CD14-positive monocyte (primary cell): Measurements from ENCODE around the gene HIF3A. TPM values are rescaled to one million over a fixed set of nuclear protein-coding genes. Genes with fewer than 3 reads are reported as not detected.

ENCODE experiments used
- DNase-seq, 3 donors: peaks; one replicate each; pipeline ENCODE4 v3.0.0-alpha.2; 2011 to 2022
- H2AFZ ChIP-seq: 2 replicates; pipeline ENCODE4 v1.6.0; 2012; ENCODE audit warnings: mild to moderate bottlenecking, low read depth, low read length, inconsistent platforms; ENCODE audit not compliant: insufficient read depth, poor library complexity, severe bottlenecking
- H3K27ac ChIP-seq, 2 donors: 1 replicate in 1 of 2; 2 replicates in 1 of 2; pipeline ENCODE4 v1.5.1; 2012 to 2013; ENCODE audit warnings: low read length in 2 of 2, control low read depth in 1 of 2, inconsistent platforms in 1 of 2, low read depth in 1 of 2, mild to moderate bottlenecking in 1 of 2
- H3K27me3 ChIP-seq, 2 donors: one replicate each; pipeline versions ENCODE4 v1.6.0 to v1.6.1; 2011 to 2013; ENCODE audit warnings: low read length in 2 of 2; ENCODE audit not compliant: control insufficient read depth in 2 of 2, insufficient read depth in 2 of 2
- H3K36me3 ChIP-seq, 2 donors: replicated peaks in 1 of 2; 1 replicate in 1 of 2; 2 replicates in 1 of 2; pipeline versions ENCODE4 v1.5.1 to v1.6.1; 2012 to 2013; ENCODE audit warnings: low read length in 2 of 2, control low read depth in 1 of 2, inconsistent platforms in 1 of 2, mild to moderate bottlenecking in 1 of 2; ENCODE audit not compliant: insufficient read depth in 2 of 2, control insufficient read depth in 1 of 2
- H3K4me1 ChIP-seq, 2 donors: 1 replicate in 1 of 2; 2 replicates in 1 of 2; pipeline versions ENCODE4 v1.5.1 to v1.6.1; 2012 to 2013; ENCODE audit warnings: low read length in 2 of 2, control low read depth in 1 of 2, inconsistent platforms in 1 of 2, mild to moderate bottlenecking in 1 of 2, moderate library complexity in 1 of 2; ENCODE audit not compliant: insufficient read depth in 2 of 2, control insufficient read depth in 1 of 2
- H3K4me2 ChIP-seq: replicated peaks from 2 replicates; pipeline ENCODE3; 2012; ENCODE audit warnings: low read length, moderate library complexity, mild to moderate bottlenecking; ENCODE audit not compliant: poor library complexity, severe bottlenecking; ENCODE audit errors: extremely low read depth
- H3K4me3 ChIP-seq, 3 experiments: fragments of 200-600 bp in 1 of 3; sonication (generic) in 1 of 3; replicated peaks in 1 of 3; 1 replicate in 2 of 3; 2 replicates in 1 of 3; pipeline ENCODE4 v1.5.1; 2011 to 2013; ENCODE audit warnings: low read length in 3 of 3, mild to moderate bottlenecking in 3 of 3, control low read depth in 2 of 3, low read depth in 2 of 3, inconsistent platforms in 1 of 3, moderate library complexity in 1 of 3
- H3K79me2 ChIP-seq: 2 replicates; pipeline ENCODE4 v1.6.0; 2012; ENCODE audit warnings: mild to moderate bottlenecking, control low read depth, inconsistent platforms, low read length, moderate library complexity; ENCODE audit not compliant: insufficient read depth
- H3K9ac ChIP-seq: 2 replicates; pipeline ENCODE4 v1.6.0; 2017; ENCODE audit warnings: low read length, mild to moderate bottlenecking; ENCODE audit not compliant: insufficient read depth, poor library complexity, severe bottlenecking
- H3K9me3 ChIP-seq, 2 donors: replicated peaks in 1 of 2; 1 replicate in 1 of 2; 2 replicates in 1 of 2; pipeline versions ENCODE4 v1.5.1 to v1.6.1; 2012 to 2013; ENCODE audit warnings: low read length in 2 of 2, control low read depth in 1 of 2; ENCODE audit not compliant: control insufficient read depth in 1 of 2, insufficient read depth in 1 of 2
- H4K20me1 ChIP-seq: 2 replicates; pipeline ENCODE4 v1.6.0; 2012; ENCODE audit warnings: mild to moderate bottlenecking, low read length, control low read depth, moderate library complexity; ENCODE audit not compliant: insufficient read depth
- H3K27ac Mint-ChIP-seq, 7 donors: one replicate each; pipeline ENCODE4 v1.8.0; 2020; ENCODE audit warnings: mild to moderate bottlenecking in 7 of 7, mixed read lengths in 7 of 7, moderate library complexity in 6 of 7, inconsistent platforms in 2 of 7
- H3K27me3 Mint-ChIP-seq, 3 donors: one replicate each; pipeline ENCODE4 v1.8.0; 2021 to 2022; ENCODE audit warnings: low read depth in 3 of 3, mild to moderate bottlenecking in 3 of 3, mixed read lengths in 3 of 3, moderate library complexity in 3 of 3, inconsistent platforms in 1 of 3
- H3K36me3 Mint-ChIP-seq, 2 donors: one replicate each; pipeline ENCODE4 v1.8.0; 2020; ENCODE audit warnings: mixed read lengths in 2 of 2, inconsistent platforms in 1 of 2, mild to moderate bottlenecking in 1 of 2
- H3K4me1 Mint-ChIP-seq: one replicate; pipeline ENCODE4 v1.8.0; 2020; ENCODE audit warnings: mild to moderate bottlenecking, mixed read lengths
- H3K4me3 Mint-ChIP-seq, 2 donors: one replicate each; pipeline ENCODE4 v1.8.0; 2020; ENCODE audit warnings: mild to moderate bottlenecking in 2 of 2, mixed read lengths in 2 of 2, moderate library complexity in 1 of 2
- H3K9me3 Mint-ChIP-seq, 7 donors: one replicate each; pipeline ENCODE4 v1.8.0; 2020 to 2022; ENCODE audit warnings: mixed read lengths in 7 of 7, mild to moderate bottlenecking in 6 of 7, moderate library complexity in 6 of 7, inconsistent platforms in 2 of 7
- CTCF ChIP-seq: fragments of 200-600 bp; IDR thresholded peaks from one replicate; pipeline ENCODE4 v1.8.0; 2022; ENCODE audit warnings: antibody characterized with exemption, mild to moderate bottlenecking
- WGBS: methylation state at CpG from one replicate; pipeline ENCODE4 v1.1.5; 2013; ENCODE audit warnings: missing lambda C conversion rate; ENCODE audit not compliant: insufficient coverage; 5-methylcytosine and 5-hydroxymethylcytosine counted together
- intact Hi-C, 2 donors: fragments of 100-400 bp; cut with micrococcal nuclease; formaldehyde crosslinking; loops; one replicate each; pipeline versions ENCODE4 v1.15.0 to v1.15.1; 2023
- polyA plus RNA-seq, 3 donors: library from polyadenylated mRNA; depleted of rRNA in 1 of 3; unstranded in 2 of 3; stranded (reverse) in 1 of 3; fragments of 300-500 nt in 2 of 3; fragments of >200 nt in 1 of 3; fragmentation: Illumina TruSeq in 2 of 3; gene quantifications; 1 replicate in 2 of 3; 2 replicates in 1 of 3; pipeline ENCODE4 v1.2.3, GENCODE V29; 2012 to 2021

HIF3A gene
- polyA plus RNA-seq, 3 donors: not detected

GRCh38 chr19:46390866-46391265 lies 94.0 kb downstream of the HIF3A start:
- whole genome bisulfite sequencing: over 99% methylated on average over 18 of the region's 18 CpGs
- H3K27ac Mint-ChIP-seq: no peak overlapping the region
- Histone ChIP-seq H3K4me1 (no peaks in the 10 kb centered on the region), H3K4me2 (no peak overlapping the region), H3K9ac (no peak overlapping the region), H2AFZ (no peak overlapping the region), H4K20me1 (no peaks in the 10 kb centered on the region), H3K36me3 (peaks cover 56 to 57% of the 10 kb centered on the region in 2 donors), H3K4me3 (no peak overlapping the region), H3K27me3 (no peaks in the 10 kb centered on the region), H3K79me2 (no peaks in the 10 kb centered on the region), H3K27ac (no peak overlapping the region), H3K9me3 (no peaks in the 10 kb centered on the region)
- no peak for TF ChIP-seq CTCF
- intact Hi-C loops: no loop called here
- H3K4me3 Mint-ChIP-seq: no peak overlapping the region
- peaks cover 57 to 58% of the 10 kb centered on the region in 2 donors for H3K36me3 Mint-ChIP-seq
- H3K4me1 Mint-ChIP-seq: no peaks in the 10 kb centered on the region
- no peak for DNase-seq
- peaks cover 0 to 1% (median 0%) of the 10 kb centered on the region in 3 donors for H3K27me3 Mint-ChIP-seq
- peaks cover 0 to 3% (median 0%) of the 10 kb centered on the region in 7 donors for H3K9me3 Mint-ChIP-seq

- TF ChIP-seq CTCF: no peak
- Histone ChIP-seq H3K4me1 (no peaks in the 10 kb centered on the region), H3K9me3 (no peaks in the 10 kb centered on the region), H3K9ac (no peak overlapping the region), H3K27ac (no peak overlapping the region), H4K20me1 (no peaks in the 10 kb centered on the region), H3K36me3 (peaks cover 50 to 52% of the 10 kb centered on the region in 2 donors), H3K4me3 (no peak overlapping the region), H2AFZ (no peak overlapping the region), H3K4me2 (no peak overlapping the region), H3K27me3 (no peaks in the 10 kb centered on the region), H3K79me2 (no peaks in the 10 kb centered on the region)
- Mint-ChIP-seq H3K4me3 (no peak overlapping the region), H3K36me3 (peaks cover 53 to 54% of the 10 kb centered on the region in 2 donors), H3K27me3 (peaks cover 0 to 3% (median 0%) of the 10 kb centered on the region in 3 donors), H3K4me1 (no peaks in the 10 kb centered on the region), H3K9me3 (peaks cover 0 to 3% (median 0%) of the 10 kb centered on the region in 7 donors), H3K27ac (no peak overlapping the region)
- DNase-seq: no peak
- 96% methylated on average over 27 of the region's 33 CpGs for WGBS
- intact Hi-C loops: no loop called here
Observed at GRCh38 chr19:46391296-46392251, 94.7 kb downstream of the HIF3A start.
